GM12878 (cell line): Measurements from ENCODE around the gene LRRC56. TPM values are rescaled to one million over a fixed set of nuclear protein-coding genes. Genes with fewer than 3 reads are reported as not detected.

ENCODE experiments used
- ATAC-seq: fragments of 200-7000 bp; cut with Tn5 transposase; 3 replicates; pipeline ENCODE4 v1.9.1; 2020; ENCODE audit warnings: mild to moderate bottlenecking, moderate library complexity
- BruUV-seq: library from RNA; stranded (reverse); fragments of 400-500 nt; replicated peaks from 2 replicates; lab custom pipeline; 2021; lab: Mats Ljungman, UMichigan
- CTCF ChIA-PET: fragments of 300-600 bp; sonication (Branson Sonifier 250); formaldehyde crosslinking; extraction: SDS; loops from one replicate; lab custom pipeline; 2021; ENCODE audit warnings: inconsistent platforms; lab: Yijun Ruan, JAX
- POLR2A ChIA-PET: fragments of 350-600 bp; formaldehyde crosslinking; extraction: SDS; loops from one replicate; lab custom pipeline; 2021; ENCODE audit warnings: inconsistent platforms; lab: Charles Lee
- RAD21 ChIA-PET: fragments of 300-600 bp; sonication (Branson Sonifier 250); formaldehyde crosslinking; loops from one replicate; lab custom pipeline; 2023; ENCODE audit warnings: antibody characterized with exemption; ENCODE audit not compliant: unreplicated experiment; lab: Charles Lee
- SMC1A ChIA-PET: fragments of 300-600 bp; sonication (Branson Sonifier 250); formaldehyde crosslinking; loops from one replicate; lab custom pipeline; 2023; ENCODE audit not compliant: unreplicated experiment, uncharacterized antibody; lab: Charles Lee
- DNase-seq: peaks from one replicate; pipeline ENCODE4 v3.0.0-alpha.2; 2011; ENCODE audit warnings: low read depth, low spot score
- FAIRE-seq: peaks from 3 replicates; lab custom pipeline; 2011; peaks lifted over from hg19 to GRCh38; lab: Jason Lieb, UNC
- H2AFZ ChIP-seq: 2 replicates; pipeline ENCODE4 v1.6.0; 2011; ENCODE audit warnings: low read depth, low read length, control low read depth; ENCODE audit not compliant: control insufficient read depth
- H3K27ac ChIP-seq: 2 replicates; pipeline ENCODE4 v1.5.1; 2011; ENCODE audit warnings: control low read depth; ENCODE audit not compliant: control insufficient read depth, insufficient read depth
- H3K27me3 ChIP-seq, 2 experiments: replicated peaks in 1 of 2; 2 replicates each; pipeline versions ENCODE4 v1.6.0 to v1.6.1; 2011; ENCODE audit warnings: low read length in 1 of 2; ENCODE audit not compliant: control insufficient read depth in 2 of 2, insufficient read depth in 2 of 2
- H3K36me3 ChIP-seq, 2 experiments: 2 replicates each; pipeline ENCODE4 v1.5.1; 2011; ENCODE audit warnings: low read length in 1 of 2; ENCODE audit not compliant: control insufficient read depth in 2 of 2, insufficient read depth in 2 of 2
- H3K4me1 ChIP-seq: 2 replicates; pipeline ENCODE4 v1.6.1; 2011; ENCODE audit warnings: mild to moderate bottlenecking, low read length, moderate library complexity, mixed read lengths; ENCODE audit not compliant: control insufficient read depth, insufficient read depth
- H3K4me2 ChIP-seq: 2 replicates; pipeline ENCODE4 v1.6.0; 2011; ENCODE audit warnings: control low read depth; ENCODE audit not compliant: control insufficient read depth, insufficient read depth
- H3K4me3 ChIP-seq: fragments of 200-600 bp; sonication (generic); 2 replicates; pipeline ENCODE4 v1.5.1; 2016
- H3K79me2 ChIP-seq: 2 replicates; pipeline ENCODE4 v1.6.0; 2011; ENCODE audit warnings: low read length; ENCODE audit not compliant: control insufficient read depth, insufficient read depth
- H3K9ac ChIP-seq: 2 replicates; pipeline ENCODE4 v1.8.0; 2011; ENCODE audit warnings: low read length, control low read depth, mixed read lengths; ENCODE audit not compliant: control insufficient read depth, insufficient read depth
- H3K9me3 ChIP-seq: replicated peaks from 3 replicates; pipeline ENCODE4 v1.5.1; 2011; ENCODE audit warnings: mild to moderate bottlenecking, low read length; ENCODE audit not compliant: control insufficient read depth, insufficient read depth
- H4K20me1 ChIP-seq: 2 replicates; pipeline ENCODE4 v1.6.0; 2011; ENCODE audit not compliant: control insufficient read depth, insufficient read depth
- BRCA1 ChIP-seq: IDR thresholded peaks from 2 replicates; pipeline ENCODE4 v1.6.1; 2011; ENCODE audit warnings: low read depth, low read length, improper control_type of control experiment
- CHD2 ChIP-seq: IDR thresholded peaks from 2 replicates; pipeline ENCODE4 v1.6.1; 2011; ENCODE audit warnings: low read depth, low read length, improper control_type of control experiment, borderline replicate concordance
- DPF2 ChIP-seq: fragments of 450-650 bp; IDR thresholded peaks from 2 replicates; pipeline ENCODE4 v1.6.1; 2017; ENCODE audit warnings: mild to moderate bottlenecking
- FOXM1 ChIP-seq: IDR thresholded peaks from 2 replicates; pipeline ENCODE4 v1.6.1; 2012; ENCODE audit warnings: low read depth, mild to moderate bottlenecking, inconsistent platforms, low read length, moderate library complexity
- GABPA ChIP-seq: IDR thresholded peaks from 2 replicates; pipeline ENCODE4 v1.6.1; 2014; ENCODE audit warnings: antibody characterized with exemption, low read depth, mild to moderate bottlenecking, inconsistent platforms
- HDGF ChIP-seq: fragments of 450-650 bp; IDR thresholded peaks from 2 replicates; pipeline ENCODE4 v1.6.1; 2016; ENCODE audit warnings: antibody characterized with exemption
- MEF2A ChIP-seq: IDR thresholded peaks from 2 replicates; pipeline ENCODE4 v1.6.1; 2011; ENCODE audit warnings: low read depth, mild to moderate bottlenecking, low read length, moderate library complexity; ENCODE audit not compliant: insufficient read depth
- MEF2B ChIP-seq: fragments of 450-650 bp; IDR thresholded peaks from 2 replicates; pipeline ENCODE4 v1.6.1; 2018; ENCODE audit warnings: mild to moderate bottlenecking, moderate library complexity; ENCODE audit not compliant: partially characterized antibody, poor library complexity, severe bottlenecking
- NFXL1 ChIP-seq: fragments of 450-650 bp; IDR thresholded peaks from 2 replicates; pipeline ENCODE4 v1.6.1; 2017; ENCODE audit warnings: antibody characterized with exemption, mild to moderate bottlenecking, borderline replicate concordance
- NFYB ChIP-seq: IDR thresholded peaks from 2 replicates; pipeline ENCODE4 v1.6.1; 2011; ENCODE audit warnings: low read depth, mild to moderate bottlenecking, low read length, improper control_type of control experiment, moderate library complexity; ENCODE audit not compliant: insufficient read depth
- PAX8 ChIP-seq: fragments of 450-650 bp; IDR thresholded peaks from 2 replicates; pipeline ENCODE4 v1.6.1; 2017; ENCODE audit warnings: mild to moderate bottlenecking, moderate library complexity
- POLR2AphosphoS5 ChIP-seq: IDR thresholded peaks from 2 replicates; pipeline ENCODE4 v1.6.1; 2011; ENCODE audit warnings: mild to moderate bottlenecking, low read length, inconsistent platforms
- SMC3 ChIP-seq: IDR thresholded peaks from 2 replicates; pipeline ENCODE4 v1.6.1; 2011; ENCODE audit warnings: low read length, improper control_type of control experiment, borderline replicate concordance
- STAT3 ChIP-seq: IDR thresholded peaks from 2 replicates; pipeline ENCODE4 v1.6.1; 2011; ENCODE audit warnings: low read depth, low read length, improper control_type of control experiment
- WRNIP1 ChIP-seq: IDR thresholded peaks from 2 replicates; pipeline ENCODE4 v1.6.1; 2011; ENCODE audit warnings: low read depth, low read length, improper control_type of control experiment, borderline replicate concordance
- ZNF207 ChIP-seq: fragments of 450-650 bp; IDR thresholded peaks from 2 replicates; pipeline ENCODE4 v1.6.1; 2014; ENCODE audit warnings: antibody characterized with exemption, mild to moderate bottlenecking, borderline replicate concordance
- ZSCAN29 ChIP-seq: fragments of 450-650 bp; IDR thresholded peaks from 2 replicates; pipeline ENCODE4 v1.6.1; 2017; ENCODE audit warnings: mild to moderate bottlenecking, moderate library complexity
- WGBS: methylation state at CpG from one replicate; pipeline ENCODE4 v1.1.6; 2016; ENCODE audit warnings: low lambda C conversion rate; ENCODE audit not compliant: insufficient replicate concordance, insufficient coverage; ENCODE audit errors: missing lambda C conversion rate; 5-methylcytosine and 5-hydroxymethylcytosine counted together
- in situ Hi-C: fragments of 300-500 bp; cut with MboI; formaldehyde crosslinking; loops from 9 replicates; pipeline ENCODE4 v1.14.3; 2018; ENCODE audit warnings: mixed read lengths
- intact Hi-C: fragments of 100-400 bp; cut with micrococcal nuclease; formaldehyde crosslinking; loops from one replicate; pipeline ENCODE4 v1.14.2; 2022; ENCODE audit not compliant: unreplicated experiment
- polyA plus RNA-seq, 11 experiments: library from polyadenylated mRNA; depleted of rRNA in 4 of 11; unstranded in 6 of 11; stranded (reverse) in 5 of 11; fragments of >200 nt; fragmentation: Nextera tagmentation in 4 of 11; fragmentation: Illumina TruSeq in 1 of 11; extraction: Ambion mirVana in 4 of 11; extraction: Trizol in 1 of 11; gene quantifications; 1 replicate in 1 of 11; 2 replicates in 10 of 11; pipeline versions ENCODE4 v1.2.1 to v1.2.3, GENCODE V29; 2011 to 2016; ENCODE audit warnings: inconsistent platforms in 2 of 11, missing spikeins in 2 of 11, low read depth in 1 of 11
- total RNA-seq, 4 experiments: library from RNA; depleted of rRNA in 3 of 4; stranded (reverse); fragments of >200 nt in 3 of 4; fragmentation: Illumina TruSeq in 1 of 4; extraction: Trizol in 1 of 4; gene quantifications; 2 replicates each; pipeline versions ENCODE4 v1.2.1 to v1.2.3, GENCODE V29; 2013 to 2021
- TF ChIP-seq, protein P1 (sequence below): fragments of 150-350 bp; IDR thresholded peaks from 2 replicates; pipeline ENCODE4 v1.6.1; 2016; ENCODE audit warnings: low read depth, low read length
- TF ChIP-seq, protein P2 (sequence below): fragments of 450-650 bp; IDR thresholded peaks from 2 replicates; pipeline ENCODE4 v1.6.1; 2018; ENCODE audit warnings: mild to moderate bottlenecking, low read depth, moderate library complexity; ENCODE audit not compliant: partially characterized antibody

Gene LRRC56
- total and polyA plus RNA-seq, 10 of the 15 experiments (the other 5 are each of a cell fraction or from before 2014, with no cell fraction given) = 0.02 to 1.9 (median 0.75) TPM; not detected in 1

DNA sequence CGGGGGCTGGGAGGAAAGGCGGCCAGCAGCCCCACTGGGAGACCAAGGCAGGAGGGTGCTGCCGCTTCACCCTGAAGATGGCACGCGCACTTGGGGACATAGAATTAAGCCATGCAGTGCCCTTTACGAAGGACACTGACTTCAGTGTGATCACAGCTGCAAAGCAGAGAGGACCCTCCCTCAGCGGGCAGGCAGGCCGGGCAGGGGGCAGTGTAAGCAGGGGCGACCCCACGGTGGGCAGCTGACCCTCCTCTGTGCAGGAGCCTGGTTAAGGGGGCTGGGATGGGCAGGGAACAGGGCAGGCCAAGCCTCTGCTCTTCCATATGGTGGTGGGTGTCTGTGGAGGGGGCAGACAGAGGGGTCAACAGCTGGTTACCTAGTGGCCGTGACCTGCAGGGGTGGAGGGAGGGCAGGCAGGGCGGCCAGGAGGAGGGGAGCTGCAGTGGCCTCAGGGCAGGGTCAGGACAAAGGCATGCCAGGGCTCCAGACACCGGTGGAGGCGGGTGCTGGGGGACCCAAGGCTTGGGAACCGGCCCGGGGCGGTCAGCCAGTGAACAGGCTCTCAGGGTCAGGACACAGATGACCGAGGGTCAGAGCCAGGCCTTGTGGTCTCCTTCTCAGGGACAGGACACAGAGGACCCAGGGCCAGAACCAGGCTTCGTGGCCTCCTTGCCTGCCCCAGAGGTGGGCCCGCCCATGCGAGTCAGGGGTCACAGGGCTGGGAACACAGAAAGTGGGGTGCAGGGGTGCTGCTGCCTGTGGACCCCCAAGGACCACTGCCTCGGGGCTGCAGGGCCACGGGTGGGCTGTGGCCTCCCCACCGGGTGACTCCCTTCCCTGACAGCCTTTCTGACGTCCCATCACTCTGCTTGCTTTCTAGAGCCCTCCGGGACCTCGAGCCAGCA lies 16.0 kb downstream of the LRRC56 start:
- CTCF ChIA-PET = interaction anchor here (1.2 to 1.4 kb wide), 2 partner anchors 15 to 243 kb away, joined by 3 read pairs; no protein-coding TSS in a partner anchor
- no peak for TF ChIP-seq ZSCAN29
- TF ChIP-seq WRNIP1 = no peak
- no peak for TF ChIP-seq ZNF207
- no peak for TF ChIP-seq GABPA
- TF ChIP-seq MEF2B = no peak
- TF ChIP-seq POLR2AphosphoS5 = no peak
- TF ChIP-seq DPF2 = no peak
- no peak for TF ChIP-seq NFYB
- no peak for TF ChIP-seq STAT3
- TF ChIP-seq NFXL1 = no peak
- TF ChIP-seq MEF2A = no peak
- TF ChIP-seq FOXM1 = no peak
- no peak for TF ChIP-seq HDGF
- no peak for TF ChIP-seq BRCA1
- TF ChIP-seq CHD2 = no peak
- TF ChIP-seq PAX8 = no peak
- TF ChIP-seq, protein P1, sequence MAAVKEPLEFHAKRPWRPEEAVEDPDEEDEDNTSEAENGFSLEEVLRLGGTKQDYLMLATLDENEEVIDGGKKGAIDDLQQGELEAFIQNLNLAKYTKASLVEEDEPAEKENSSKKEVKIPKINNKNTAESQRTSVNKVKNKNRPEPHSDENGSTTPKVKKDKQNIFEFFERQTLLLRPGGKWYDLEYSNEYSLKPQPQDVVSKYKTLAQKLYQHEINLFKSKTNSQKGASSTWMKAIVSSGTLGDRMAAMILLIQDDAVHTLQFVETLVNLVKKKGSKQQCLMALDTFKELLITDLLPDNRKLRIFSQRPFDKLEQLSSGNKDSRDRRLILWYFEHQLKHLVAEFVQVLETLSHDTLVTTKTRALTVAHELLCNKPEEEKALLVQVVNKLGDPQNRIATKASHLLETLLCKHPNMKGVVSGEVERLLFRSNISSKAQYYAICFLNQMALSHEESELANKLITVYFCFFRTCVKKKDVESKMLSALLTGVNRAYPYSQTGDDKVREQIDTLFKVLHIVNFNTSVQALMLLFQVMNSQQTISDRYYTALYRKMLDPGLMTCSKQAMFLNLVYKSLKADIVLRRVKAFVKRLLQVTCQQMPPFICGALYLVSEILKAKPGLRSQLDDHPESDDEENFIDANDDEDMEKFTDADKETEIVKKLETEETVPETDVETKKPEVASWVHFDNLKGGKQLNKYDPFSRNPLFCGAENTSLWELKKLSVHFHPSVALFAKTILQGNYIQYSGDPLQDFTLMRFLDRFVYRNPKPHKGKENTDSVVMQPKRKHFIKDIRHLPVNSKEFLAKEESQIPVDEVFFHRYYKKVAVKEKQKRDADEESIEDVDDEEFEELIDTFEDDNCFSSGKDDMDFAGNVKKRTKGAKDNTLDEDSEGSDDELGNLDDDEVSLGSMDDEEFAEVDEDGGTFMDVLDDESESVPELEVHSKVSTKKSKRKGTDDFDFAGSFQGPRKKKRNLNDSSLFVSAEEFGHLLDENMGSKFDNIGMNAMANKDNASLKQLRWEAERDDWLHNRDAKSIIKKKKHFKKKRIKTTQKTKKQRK = no peak
- TF ChIP-seq SMC3 = no peak
- TF ChIP-seq, protein P2, sequence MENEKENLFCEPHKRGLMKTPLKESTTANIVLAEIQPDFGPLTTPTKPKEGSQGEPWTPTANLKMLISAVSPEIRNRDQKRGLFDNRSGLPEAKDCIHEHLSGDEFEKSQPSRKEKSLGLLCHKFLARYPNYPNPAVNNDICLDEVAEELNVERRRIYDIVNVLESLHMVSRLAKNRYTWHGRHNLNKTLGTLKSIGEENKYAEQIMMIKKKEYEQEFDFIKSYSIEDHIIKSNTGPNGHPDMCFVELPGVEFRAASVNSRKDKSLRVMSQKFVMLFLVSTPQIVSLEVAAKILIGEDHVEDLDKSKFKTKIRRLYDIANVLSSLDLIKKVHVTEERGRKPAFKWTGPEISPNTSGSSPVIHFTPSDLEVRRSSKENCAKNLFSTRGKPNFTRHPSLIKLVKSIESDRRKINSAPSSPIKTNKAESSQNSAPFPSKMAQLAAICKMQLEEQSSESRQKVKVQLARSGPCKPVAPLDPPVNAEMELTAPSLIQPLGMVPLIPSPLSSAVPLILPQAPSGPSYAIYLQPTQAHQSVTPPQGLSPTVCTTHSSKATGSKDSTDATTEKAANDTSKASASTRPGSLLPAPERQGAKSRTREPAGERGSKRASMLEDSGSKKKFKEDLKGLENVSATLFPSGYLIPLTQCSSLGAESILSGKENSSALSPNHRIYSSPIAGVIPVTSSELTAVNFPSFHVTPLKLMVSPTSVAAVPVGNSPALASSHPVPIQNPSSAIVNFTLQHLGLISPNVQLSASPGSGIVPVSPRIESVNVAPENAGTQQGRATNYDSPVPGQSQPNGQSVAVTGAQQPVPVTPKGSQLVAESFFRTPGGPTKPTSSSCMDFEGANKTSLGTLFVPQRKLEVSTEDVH = no peak
- 66% methylated on average over 27 of the region's 27 CpGs for WGBS

More for the DNA sequence above, 16.0 kb downstream of the LRRC56 start:
- H3K79me2 ChIP-seq = no peaks in the 10 kb centered on the region
- no peaks in the 10 kb centered on the region for H3K4me1 ChIP-seq
- ChIA-PET RAD21 (interaction anchor here (2.6 kb wide), 1 partner anchor 169 kb away, joined by 22 read pairs; no protein-coding TSS in a partner anchor), SMC1A (no interaction called here), POLR2A (interaction anchor here (0.5 kb wide), 1 partner anchor 113 kb away, joined by 4 read pairs; no protein-coding TSS in a partner anchor)
- H3K36me3 ChIP-seq = no peaks in the 10 kb centered on the region
- in situ Hi-C loops = no loop called here
- no peaks in the 10 kb centered on the region for H4K20me1 ChIP-seq
- H3K27me3 ChIP-seq = peaks cover 0 to 5% of the 10 kb centered on the region in 2 experiments; a peak in 1 of 4 replicates
- ATAC-seq (no peak), FAIRE-seq (no peak), DNase-seq (no peak)
- no peaks in the 10 kb centered on the region for H3K9me3 ChIP-seq
- H3K4me2 ChIP-seq = no peak overlapping the region
- no peak overlapping the region for H3K9ac ChIP-seq
- H2AFZ ChIP-seq = no peak overlapping the region
- no TSS peak for BruUV-seq
- intact Hi-C loops = no loop called here
- H3K27ac ChIP-seq = no peak overlapping the region
- no peak overlapping the region for H3K4me3 ChIP-seq
